GM21529 (cell line): ENCODE measurements around the gene CGB7.

Experiments
- ATAC-seq: cut with Tn5 transposase; IDR thresholded peaks from one replicate; pipeline ENCODE4 v1.9.1; 2021; ENCODE audit not compliant: unreplicated experiment

CGB7 gene

GRCh38 chr19:49017041-49017665 lies 40.4 kb downstream of the CGB7 start, which contains the start of gene LHB:
Gene LHB, minus strand, starts transcription at chr19:49017091. Its CDS starts 10 bp downstream, at chr19:49017081.
- no peak for ATAC-seq

GRCh38 chr19:49016067-49016839 lies 41.3 kb downstream of the CGB7 start:
- no peak for ATAC-seq

GRCh38 chr19:49014870-49015255 lies 42.7 kb downstream of the CGB7 start:
- ATAC-seq: no peak

- ATAC-seq: no peak
These were observed 43.3 kb downstream of the CGB7 start for GRCh38 chr19:49014123-49014869.

- no peak for ATAC-seq
These were observed 46.4 kb downstream of the CGB7 start for GRCh38 chr19:49011194-49011593.

- ATAC-seq: no peak
These were observed 47.1 kb downstream of the CGB7 start for GRCh38 chr19:49010453-49010852.

GRCh38 chr19:49009828-49010227 lies 47.7 kb downstream of the CGB7 start:
- ATAC-seq: no peak

GRCh38 chr19:49006905-49007304 lies 50.6 kb downstream of the CGB7 start:
- no peak for ATAC-seq

GRCh38 chr19:49004964-49005614 lies 52.5 kb downstream of the CGB7 start:
- ATAC-seq: no peak
